ENCODE results near the gene RAB3B.

RAB3B gene

DNA sequence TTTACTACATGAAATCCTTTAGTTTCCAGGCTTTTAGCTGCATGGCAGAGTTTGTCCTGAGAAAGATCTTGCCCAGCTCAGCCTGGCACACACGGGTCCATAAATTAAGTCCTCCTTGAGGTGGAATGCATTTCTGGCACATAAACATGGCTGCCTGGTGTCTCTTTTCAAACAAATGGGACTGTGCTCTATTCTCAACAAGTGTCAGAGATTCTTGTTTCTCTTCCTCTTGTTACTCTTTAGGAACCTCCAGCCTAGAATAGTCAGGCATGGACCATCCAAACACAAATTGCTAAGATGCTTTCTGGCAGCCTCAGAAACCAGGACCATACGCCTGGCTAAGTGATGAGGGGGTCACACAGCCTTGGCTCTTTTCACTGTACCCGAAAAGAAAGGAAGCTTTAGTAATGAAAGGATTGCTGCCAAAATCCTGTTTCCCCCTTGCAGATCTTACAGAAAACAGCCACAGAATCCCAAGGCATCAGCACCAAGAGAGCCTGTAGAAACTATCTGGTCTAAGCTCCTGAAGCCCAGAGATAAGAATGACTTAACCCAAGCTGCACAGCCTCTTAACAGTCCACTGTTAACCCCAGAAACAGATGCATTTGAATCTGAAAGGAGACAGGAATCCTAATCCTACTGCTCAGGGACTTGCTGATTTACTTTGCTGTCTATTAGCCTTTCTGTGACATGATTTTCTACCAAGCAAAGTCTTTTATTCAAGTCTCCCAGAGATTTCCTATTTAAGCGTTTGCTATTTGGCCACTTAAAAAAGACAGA is 80.1 kb downstream of the RAB3B start:
- H3K36me3 ChIP-seq (ENCODE audit: control insufficient read depth, insufficient read depth, low read length), result no peaks in the 10 kb centered on the region
- H3K9ac ChIP-seq (ENCODE audit: low read length), result no peak overlapping the region
- H2BK15ac ChIP-seq (replicated peaks; ENCODE audit: low read depth), result no peak overlapping the region
- H3K4me1 ChIP-seq (ENCODE audit: control insufficient read depth, low read depth, low read length), result no peaks in the 10 kb centered on the region
- H3K4ac ChIP-seq (ENCODE audit: low read depth, low read length), result no peak overlapping the region
- H2BK120ac ChIP-seq (ENCODE audit: low read depth, low read length), result no peak overlapping the region
- H3K79me1 ChIP-seq (ENCODE audit: low read length), result no peaks in the 10 kb centered on the region
- H3K27ac ChIP-seq (ENCODE audit: low read depth, low read length), result no peak overlapping the region
- H4K5ac ChIP-seq (ENCODE audit: low read length), result no peak overlapping the region
- H3K4me3 ChIP-seq (ENCODE audit: low read length), result no peak overlapping the region
- H3K23ac ChIP-seq (ENCODE audit: low read length), result no peak overlapping the region
- H3K4me2 ChIP-seq (ENCODE audit: low read length), result no peak overlapping the region
- no peak overlapping the region for H3K18ac ChIP-seq (ENCODE audit: low read length)
- no peaks in the 10 kb centered on the region for H3K79me2 ChIP-seq (ENCODE audit: control insufficient read depth, insufficient read depth, low read length)
- no peak for DNase-seq
- H2AK5ac ChIP-seq (ENCODE audit: low read length), result no peak overlapping the region
- no peak overlapping the region for H2BK5ac ChIP-seq (ENCODE audit: low read length)
- no peak overlapping the region for H3K56ac ChIP-seq (ENCODE audit: low read length)
- no peaks in the 10 kb centered on the region for H3K27me3 ChIP-seq (ENCODE audit: insufficient read depth, low read length, poor library complexity)
- WGBS (ENCODE audit: extremely low coverage, insufficient coverage, low lambda C conversion rate), result no CpG with 5 or more reads among the region's 4 CpGs
- no peak overlapping the region for H4K8ac ChIP-seq (ENCODE audit: low read depth, low read length)

DNA sequence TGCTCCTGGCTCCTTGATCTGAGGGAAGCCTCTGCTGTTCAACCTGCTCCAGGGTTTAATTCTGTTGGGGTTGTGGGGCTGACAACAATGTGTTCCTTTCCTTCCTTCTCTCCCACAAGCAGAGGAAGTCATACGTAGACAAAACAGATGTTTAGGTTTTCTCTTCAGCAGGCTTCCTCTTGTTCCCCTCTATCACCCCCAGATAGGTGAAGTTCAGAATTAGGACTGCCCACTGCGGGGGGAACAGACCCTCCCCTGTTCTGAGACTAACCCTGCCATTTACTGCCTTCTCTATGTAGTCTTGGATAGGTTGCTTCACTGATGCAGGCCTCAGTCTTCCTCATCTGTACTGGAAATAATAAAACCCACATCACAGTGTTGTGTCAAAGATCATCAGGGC is 82.0 kb downstream of the RAB3B start:
- H3K27ac ChIP-seq (ENCODE audit: low read depth, low read length), result no peak overlapping the region
- no peak overlapping the region for H3K18ac ChIP-seq (ENCODE audit: low read length)
- H3K27me3 ChIP-seq (ENCODE audit: insufficient read depth, low read length, poor library complexity), result no peaks in the 10 kb centered on the region
- H3K4me1 ChIP-seq (ENCODE audit: control insufficient read depth, low read depth, low read length), result no peaks in the 10 kb centered on the region
- WGBS (ENCODE audit: extremely low coverage, insufficient coverage, low lambda C conversion rate), result no CpG with 5 or more reads among the region's 2 CpGs
- no peak overlapping the region for H2BK15ac ChIP-seq (replicated peaks; ENCODE audit: low read depth)
- no peaks in the 10 kb centered on the region for H3K79me1 ChIP-seq (ENCODE audit: low read length)
- H3K4me2 ChIP-seq (ENCODE audit: low read length), result no peak overlapping the region
- no peak for DNase-seq
- no peaks in the 10 kb centered on the region for H3K36me3 ChIP-seq (ENCODE audit: control insufficient read depth, insufficient read depth, low read length)
- no peak overlapping the region for H2AK5ac ChIP-seq (ENCODE audit: low read length)
- H3K23ac ChIP-seq (ENCODE audit: low read length), result no peak overlapping the region
- no peaks in the 10 kb centered on the region for H3K79me2 ChIP-seq (ENCODE audit: control insufficient read depth, insufficient read depth, low read length)
- no peak overlapping the region for H3K4ac ChIP-seq (ENCODE audit: low read depth, low read length)
- H2BK120ac ChIP-seq (ENCODE audit: low read depth, low read length), result no peak overlapping the region
- H4K5ac ChIP-seq (ENCODE audit: low read length), result no peak overlapping the region
- no peak overlapping the region for H3K56ac ChIP-seq (ENCODE audit: low read length)
- H3K4me3 ChIP-seq (ENCODE audit: low read length), result no peak overlapping the region
- no peak overlapping the region for H4K8ac ChIP-seq (ENCODE audit: low read depth, low read length)
- H3K9ac ChIP-seq (ENCODE audit: low read length), result no peak overlapping the region
- no peak overlapping the region for H2BK5ac ChIP-seq (ENCODE audit: low read length)

- no peaks in the 10 kb centered on the region for H3K79me2 ChIP-seq (ENCODE audit: control insufficient read depth, insufficient read depth, low read length)
- H3K27ac ChIP-seq (ENCODE audit: low read depth, low read length), result no peak overlapping the region
- H3K4me2 ChIP-seq (ENCODE audit: low read length), result no peak overlapping the region
- no peak overlapping the region for H2BK120ac ChIP-seq (ENCODE audit: low read depth, low read length)
- no peak for DNase-seq
- H3K23ac ChIP-seq (ENCODE audit: low read length), result no peak overlapping the region
- H3K4me3 ChIP-seq (ENCODE audit: low read length), result no peak overlapping the region
- H3K4me1 ChIP-seq (ENCODE audit: control insufficient read depth, low read depth, low read length), result no peaks in the 10 kb centered on the region
- no peaks in the 10 kb centered on the region for H3K27me3 ChIP-seq (ENCODE audit: insufficient read depth, low read length, poor library complexity)
- no peak overlapping the region for H3K9ac ChIP-seq (ENCODE audit: low read length)
- no peak overlapping the region for H4K5ac ChIP-seq (ENCODE audit: low read length)
- no peaks in the 10 kb centered on the region for H3K79me1 ChIP-seq (ENCODE audit: low read length)
- no peak overlapping the region for H3K4ac ChIP-seq (ENCODE audit: low read depth, low read length)
- no peak overlapping the region for H3K18ac ChIP-seq (ENCODE audit: low read length)
- H2BK15ac ChIP-seq (replicated peaks; ENCODE audit: low read depth), result no peak overlapping the region
- H3K36me3 ChIP-seq (ENCODE audit: control insufficient read depth, insufficient read depth, low read length), result no peaks in the 10 kb centered on the region
- H3K56ac ChIP-seq (ENCODE audit: low read length), result peak overlapping the region; percentile 30
- no peak overlapping the region for H2BK5ac ChIP-seq (ENCODE audit: low read length)
- WGBS (ENCODE audit: extremely low coverage, insufficient coverage, low lambda C conversion rate), result no CpG with 5 or more reads among the region's 4 CpGs
- no peak overlapping the region for H2AK5ac ChIP-seq (ENCODE audit: low read length)
- no peak overlapping the region for H4K8ac ChIP-seq (ENCODE audit: low read depth, low read length)
Measured at GRCh38 chr1:51907079-51907702, 83.3 kb downstream of the RAB3B start.

DNA sequence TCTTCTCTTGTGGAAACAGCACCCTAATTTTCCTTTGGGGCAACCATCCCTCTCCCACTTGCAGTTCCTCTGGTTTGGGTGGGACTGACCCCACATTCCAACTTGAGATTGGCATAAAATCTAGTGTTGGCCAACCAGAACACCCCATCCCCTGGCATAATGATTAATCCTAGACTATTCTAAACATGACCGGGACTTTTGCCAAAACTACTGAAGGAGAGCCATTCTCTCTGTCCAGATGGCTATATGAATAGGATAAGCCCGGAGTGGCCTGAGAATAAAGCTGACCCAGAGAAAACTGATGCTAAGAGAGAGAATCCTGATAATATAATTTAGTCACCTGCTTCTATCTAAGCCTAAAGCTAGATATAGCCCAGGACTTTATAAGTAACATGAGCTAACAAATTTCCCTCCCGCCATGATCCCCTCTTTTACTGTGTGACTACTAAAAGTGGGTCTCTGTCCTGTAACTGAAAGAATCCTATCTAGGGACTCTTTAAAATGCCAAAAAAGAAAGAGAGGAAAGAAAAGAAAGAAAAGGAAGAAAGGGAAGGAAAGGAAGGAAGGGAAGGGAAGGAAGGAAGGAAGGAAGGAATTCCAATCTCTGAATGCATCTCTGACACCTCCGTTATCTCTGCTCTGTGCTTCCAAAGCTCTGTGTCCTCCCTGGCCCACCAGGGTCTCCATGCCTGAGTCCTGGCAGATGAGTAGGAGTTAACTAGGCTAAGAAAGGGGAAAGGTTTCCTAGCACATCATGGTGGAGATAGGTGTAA is 84.0 kb downstream of the RAB3B start:
- WGBS (ENCODE audit: extremely low coverage, insufficient coverage, low lambda C conversion rate), result no CpG with 5 or more reads among the region's 4 CpGs
- no peak overlapping the region for H4K5ac ChIP-seq (ENCODE audit: low read length)
- H2BK120ac ChIP-seq (ENCODE audit: low read depth, low read length), result no peak overlapping the region
- H4K8ac ChIP-seq (ENCODE audit: low read depth, low read length), result no peak overlapping the region
- H3K4me3 ChIP-seq (ENCODE audit: low read length), result no peak overlapping the region
- H2BK5ac ChIP-seq (ENCODE audit: low read length), result no peak overlapping the region
- H3K79me2 ChIP-seq (ENCODE audit: control insufficient read depth, insufficient read depth, low read length), result no peaks in the 10 kb centered on the region
- no peak overlapping the region for H3K9ac ChIP-seq (ENCODE audit: low read length)
- no peaks in the 10 kb centered on the region for H3K36me3 ChIP-seq (ENCODE audit: control insufficient read depth, insufficient read depth, low read length)
- no peak overlapping the region for H3K4ac ChIP-seq (ENCODE audit: low read depth, low read length)
- no peak overlapping the region for H3K4me2 ChIP-seq (ENCODE audit: low read length)
- H2BK15ac ChIP-seq (replicated peaks; ENCODE audit: low read depth), result no peak overlapping the region
- H3K27ac ChIP-seq (ENCODE audit: low read depth, low read length), result no peak overlapping the region
- no peak overlapping the region for H3K18ac ChIP-seq (ENCODE audit: low read length)
- DNase-seq, result no peak
- H3K79me1 ChIP-seq (ENCODE audit: low read length), result no peaks in the 10 kb centered on the region
- H2AK5ac ChIP-seq (ENCODE audit: low read length), result no peak overlapping the region
- no peaks in the 10 kb centered on the region for H3K27me3 ChIP-seq (ENCODE audit: insufficient read depth, low read length, poor library complexity)
- no peak overlapping the region for H3K23ac ChIP-seq (ENCODE audit: low read length)
- H3K56ac ChIP-seq (ENCODE audit: low read length), result no peak overlapping the region
- no peaks in the 10 kb centered on the region for H3K4me1 ChIP-seq (ENCODE audit: control insufficient read depth, low read depth, low read length)

DNA sequence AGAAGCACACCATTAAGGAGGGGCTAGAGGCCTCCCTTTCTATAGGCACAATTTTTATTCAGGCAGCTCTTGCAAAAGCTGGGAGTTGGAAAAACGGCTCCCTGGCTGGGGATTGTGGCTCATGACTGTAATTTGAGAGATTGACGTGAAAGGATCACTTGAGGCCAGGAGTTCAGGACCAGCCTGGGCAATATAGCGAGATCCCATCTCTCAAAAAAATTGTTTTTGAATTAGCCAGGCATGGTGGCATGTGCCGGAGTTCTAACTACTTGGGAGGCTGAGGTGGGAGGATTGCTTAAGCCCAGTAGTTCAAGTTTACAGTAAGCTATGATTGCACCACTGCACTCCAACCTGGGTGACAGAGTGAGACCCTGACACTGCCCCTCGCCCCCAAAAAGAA is 88.0 kb downstream of the RAB3B start:
- Histone ChIP-seq H2AK5ac (ENCODE audit: low read length) (no peak overlapping the region), H3K23ac (ENCODE audit: low read length) (no peak overlapping the region)
- WGBS (ENCODE audit: extremely low coverage, insufficient coverage, low lambda C conversion rate), result no CpG with 5 or more reads among the region's 5 CpGs

More for the DNA sequence above, 88.0 kb downstream of the RAB3B start:
- Histone ChIP-seq H3K4me1 (ENCODE audit: control insufficient read depth, low read depth, low read length) (no peaks in the 10 kb centered on the region), H2BK120ac (ENCODE audit: low read depth, low read length) (no peak overlapping the region), H3K79me2 (ENCODE audit: control insufficient read depth, insufficient read depth, low read length) (no peaks in the 10 kb centered on the region), H3K4me2 (ENCODE audit: low read length) (no peak overlapping the region), H3K9ac (ENCODE audit: low read length) (no peak overlapping the region), H4K8ac (ENCODE audit: low read depth, low read length) (no peak overlapping the region), H3K18ac (ENCODE audit: low read length) (no peak overlapping the region), H3K79me1 (ENCODE audit: low read length) (no peaks in the 10 kb centered on the region), H3K27me3 (ENCODE audit: insufficient read depth, low read length, poor library complexity) (no peaks in the 10 kb centered on the region), H3K4me3 (ENCODE audit: low read length) (no peak overlapping the region), H3K27ac (ENCODE audit: low read depth, low read length) (no peak overlapping the region), H3K36me3 (ENCODE audit: control insufficient read depth, insufficient read depth, low read length) (no peaks in the 10 kb centered on the region), H3K56ac (ENCODE audit: low read length) (no peak overlapping the region), H3K4ac (ENCODE audit: low read depth, low read length) (no peak overlapping the region), H2BK5ac (ENCODE audit: low read length) (no peak overlapping the region), H2BK15ac (replicated peaks; ENCODE audit: low read depth) (no peak overlapping the region), H4K5ac (ENCODE audit: low read length) (no peak overlapping the region)
- no peak for DNase-seq
